GM18951 (cell line): Measurements from ENCODE around the gene DOCK6.

ENCODE experiments used
- POLR2A ChIP-seq: IDR thresholded peaks from 4 replicates; pipeline ENCODE4 v1.6.1; 2011; ENCODE audit warnings: mild to moderate bottlenecking; ENCODE audit not compliant: insufficient read length, insufficient read depth; ENCODE audit errors: extremely low read depth
- in situ Hi-C: fragments of 300-500 bp; cut with MboI; formaldehyde crosslinking; loops from one replicate; pipeline ENCODE4 v1.12.0; 2022; ENCODE audit warnings: low sequenced_read_pairs, mixed read lengths, inconsistent platforms; ENCODE audit not compliant: unreplicated experiment

Gene DOCK6

DNA sequence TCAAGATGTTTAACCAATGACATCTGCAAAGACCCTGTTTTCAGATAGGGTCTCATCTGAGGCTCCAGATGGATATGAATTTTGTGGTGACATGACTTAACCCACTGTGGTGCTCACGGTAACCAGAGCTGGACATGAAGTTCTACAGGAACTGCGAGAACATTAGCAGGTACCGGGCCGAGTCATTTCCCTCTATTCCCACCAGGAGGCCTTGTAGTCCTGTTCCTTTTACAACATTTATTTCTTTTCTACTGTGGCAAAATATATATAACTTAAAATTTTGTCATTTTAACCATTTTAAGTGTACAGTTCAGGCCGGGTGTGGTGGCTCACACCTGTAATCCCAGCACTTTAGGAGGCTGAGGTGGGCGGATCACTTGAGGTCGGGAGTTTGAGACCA is 26.0 kb upstream of the DOCK6 start:
- TF ChIP-seq POLR2A, result no peak
- in situ Hi-C loops, result no loop called here

DNA sequence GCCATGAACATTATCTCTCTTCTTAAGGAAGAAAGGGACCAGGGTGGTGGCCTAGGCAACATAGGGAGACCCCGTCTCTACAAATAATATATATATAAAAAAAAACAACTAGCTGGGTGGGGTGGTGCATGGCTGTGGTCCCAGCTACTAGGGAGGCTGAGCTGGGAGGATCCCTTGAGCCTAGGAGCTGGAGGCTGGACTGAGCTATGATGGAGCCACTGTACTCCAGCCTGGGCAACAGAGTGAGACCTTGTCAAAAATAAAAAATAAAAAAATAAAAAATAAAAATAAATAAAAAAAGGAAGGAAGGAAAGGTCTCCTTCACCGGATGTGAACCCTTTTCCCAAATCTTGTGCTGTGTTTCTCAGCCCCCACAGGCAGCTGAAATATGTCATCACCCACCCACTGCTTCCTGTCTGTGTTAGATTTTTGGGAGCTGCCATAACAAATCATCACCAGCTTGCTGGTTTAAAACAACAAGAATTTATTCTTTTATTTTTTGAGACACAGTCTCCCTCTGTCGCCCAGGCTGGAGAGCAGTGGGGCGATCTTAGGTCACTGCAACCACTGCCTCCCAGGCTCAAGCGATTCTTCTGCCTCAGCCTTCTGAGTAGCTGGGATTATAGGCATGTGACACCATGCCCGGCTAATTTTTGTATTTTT is 24.1 kb upstream of the DOCK6 start:
- in situ Hi-C loops, result no loop called here
- no peak for TF ChIP-seq POLR2A

DNA sequence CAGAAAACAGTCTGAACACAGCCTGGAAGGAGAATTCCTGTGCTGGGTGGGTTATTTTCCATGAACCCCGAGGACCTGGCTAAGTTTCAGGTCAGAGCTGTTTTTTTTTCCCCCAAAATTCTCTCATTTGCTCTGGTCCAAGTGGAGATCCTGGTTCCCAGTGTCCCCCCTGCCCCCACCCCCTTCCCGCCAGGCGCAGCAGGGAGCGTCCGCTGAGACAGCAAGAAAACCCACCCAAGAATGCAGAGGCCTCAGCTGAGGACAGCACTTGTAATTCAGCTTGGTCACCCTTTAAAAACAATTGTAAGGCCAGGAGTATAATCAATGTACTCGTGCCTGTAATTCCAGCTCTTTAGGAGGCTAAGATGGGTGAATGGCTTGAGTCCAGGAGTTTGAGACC is 22.2 kb upstream of the DOCK6 start:
- in situ Hi-C loops, result no loop called here
- no peak for TF ChIP-seq POLR2A

DNA sequence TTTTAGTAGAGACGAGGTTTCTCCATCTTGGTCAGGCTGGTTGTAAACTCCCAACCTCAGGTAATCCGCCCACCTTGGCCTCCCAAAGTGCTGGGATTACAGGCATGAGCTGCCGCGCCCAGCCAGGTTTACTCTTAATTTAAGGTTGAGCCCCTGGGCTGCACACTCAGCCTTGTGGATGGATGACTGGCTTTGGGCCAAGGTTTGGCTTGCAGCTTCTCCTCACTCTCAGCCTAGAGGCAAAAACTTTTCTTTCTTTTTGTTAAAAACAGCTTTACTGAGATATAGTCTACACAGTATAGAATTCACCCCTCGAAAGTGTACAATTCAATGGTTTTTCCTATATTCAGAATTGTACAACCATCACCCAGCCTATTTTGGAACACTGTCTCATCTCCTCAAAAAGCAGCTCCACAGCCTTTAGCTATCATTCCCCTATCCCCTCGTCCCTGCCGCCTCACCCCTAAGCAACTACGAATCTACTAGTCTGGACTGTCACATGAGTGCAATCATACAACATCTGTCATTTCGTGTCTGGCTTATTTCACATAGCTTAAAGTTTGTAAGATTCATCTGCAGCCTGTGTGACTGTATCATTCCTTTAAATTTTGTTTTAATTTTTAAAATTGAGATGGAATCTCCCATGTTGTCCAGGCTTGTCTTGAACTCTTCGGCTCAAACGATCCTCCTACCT is 19.2 kb upstream of the DOCK6 start:
- no peak for TF ChIP-seq POLR2A
- in situ Hi-C loops, result no loop called here

DNA sequence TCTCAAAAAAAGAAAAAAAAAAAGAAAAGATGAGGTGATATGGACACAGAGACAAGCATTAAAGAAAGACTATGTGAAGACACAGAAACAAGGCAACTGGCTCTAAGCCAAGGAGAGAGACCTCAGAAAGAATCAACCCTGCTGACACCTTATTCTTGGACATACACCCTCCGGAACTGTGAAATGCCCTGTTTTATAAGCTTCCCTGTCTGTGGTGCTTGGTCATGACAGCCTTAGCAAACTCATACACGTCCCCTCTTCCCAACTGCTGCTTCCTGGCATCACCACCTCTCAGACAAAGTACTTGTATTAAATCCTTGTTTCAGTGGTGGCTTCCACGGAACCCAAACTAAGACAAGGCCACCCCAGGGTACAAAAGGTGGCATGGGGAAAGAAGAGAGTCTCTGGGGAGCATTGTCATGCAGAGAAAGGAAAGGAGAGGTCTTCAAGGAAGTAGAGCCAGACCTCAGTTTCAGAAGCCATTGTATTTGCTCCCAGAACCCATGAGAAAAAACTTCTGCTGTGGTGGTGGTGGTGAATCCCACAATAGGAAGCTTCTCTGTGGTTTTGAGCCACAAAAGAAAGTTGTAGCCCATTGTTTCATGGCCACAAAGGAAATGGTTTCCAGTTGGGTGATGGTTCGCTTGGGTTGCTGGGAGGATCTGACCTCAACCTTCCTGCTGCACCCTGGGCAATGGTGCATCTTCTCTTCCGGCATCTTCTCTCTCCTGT is 17.3 kb upstream of the DOCK6 start:
- in situ Hi-C loops, result no loop called here
- TF ChIP-seq POLR2A, result no peak

DNA sequence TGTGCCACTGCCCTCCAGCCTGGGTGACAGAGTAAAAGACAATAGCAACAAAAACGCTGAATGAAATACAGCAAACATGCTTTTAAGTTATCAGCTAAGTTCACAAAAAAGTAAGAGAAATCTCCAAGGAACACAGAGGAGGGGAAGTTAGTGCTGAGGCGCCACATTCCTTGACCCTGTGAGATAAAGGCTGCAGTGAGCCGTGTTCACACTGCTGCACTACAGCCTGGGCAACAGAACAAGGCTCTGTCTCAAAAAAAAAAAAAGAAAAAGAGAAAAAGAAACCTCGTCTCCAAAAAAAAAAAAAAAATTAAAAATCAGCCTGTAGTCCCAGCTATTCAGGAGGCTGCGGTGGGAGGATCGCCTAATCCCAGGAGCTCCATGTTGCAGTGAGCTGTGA is 16.3 kb upstream of the DOCK6 start:
- TF ChIP-seq POLR2A, result no peak
- in situ Hi-C loops, result no loop called here

DNA sequence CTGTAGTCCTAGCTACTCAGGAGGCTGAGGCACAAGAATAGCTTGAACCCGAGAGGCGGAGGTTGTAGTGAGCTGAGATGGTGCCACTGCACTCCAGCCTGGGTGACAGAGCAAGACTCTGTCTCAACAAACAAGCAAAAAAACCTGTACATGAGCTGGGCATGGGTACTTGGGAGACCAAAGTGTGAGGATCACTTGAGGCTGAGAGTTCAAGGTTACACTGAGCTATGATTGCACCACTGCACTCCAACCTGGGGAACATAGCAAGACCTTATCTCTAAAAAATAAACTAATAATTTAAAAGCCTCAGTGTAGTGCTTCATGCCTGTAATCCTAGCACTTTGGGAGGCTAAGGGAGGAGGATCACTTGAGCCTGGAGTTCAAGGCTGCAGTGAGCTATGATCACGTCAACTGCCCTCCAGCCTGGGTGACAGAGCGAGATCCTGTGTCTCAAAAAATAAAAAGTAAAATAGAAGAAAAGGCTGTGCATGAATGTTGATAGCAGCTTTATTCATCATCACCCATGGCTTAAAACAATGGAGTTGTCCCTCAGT is 12.3 kb upstream of the DOCK6 start:
- in situ Hi-C loops, result no loop called here
- TF ChIP-seq POLR2A, result no peak

DNA sequence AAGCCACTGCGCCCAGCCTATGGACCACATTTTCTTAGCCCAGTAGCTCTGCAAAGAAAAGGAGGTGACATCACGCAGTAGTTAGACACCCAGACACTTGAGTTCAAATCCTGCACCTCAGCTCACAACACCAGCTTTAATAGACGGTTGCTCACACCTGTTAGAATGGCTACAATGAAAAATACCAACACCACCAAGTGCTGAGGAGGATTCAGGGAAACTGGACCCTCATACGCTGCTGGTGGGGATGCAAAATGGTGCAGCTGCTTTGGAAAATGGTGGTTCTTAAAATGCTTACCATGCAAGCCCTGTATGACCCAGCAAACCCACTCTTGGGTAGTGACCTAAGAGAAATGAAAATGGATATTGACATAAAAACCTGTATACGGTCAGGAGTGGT is 11.7 kb upstream of the DOCK6 start:
- in situ Hi-C loops, result no loop called here
- TF ChIP-seq POLR2A, result no peak

DNA sequence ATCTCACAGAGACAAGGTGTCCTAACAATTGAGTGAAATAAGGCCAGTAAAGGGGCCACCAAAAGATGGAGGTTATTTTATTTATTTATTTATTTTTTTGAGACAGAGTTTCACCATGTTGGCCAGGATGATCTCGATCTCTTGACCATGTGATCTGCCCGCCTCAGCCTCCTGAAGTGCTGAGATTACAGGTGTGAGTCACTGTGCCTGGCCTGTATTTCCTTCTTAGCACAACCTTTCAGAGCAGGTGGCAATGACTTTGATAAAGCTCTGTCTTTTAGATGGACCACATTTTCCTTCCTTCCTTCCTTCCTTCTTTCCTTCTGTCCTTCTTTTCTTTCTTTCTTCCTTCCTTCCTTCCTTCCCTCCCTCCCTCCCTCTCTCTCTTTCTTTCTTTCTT is 11.0 kb upstream of the DOCK6 start:
- TF ChIP-seq POLR2A, result no peak
- in situ Hi-C loops, result no loop called here

DNA sequence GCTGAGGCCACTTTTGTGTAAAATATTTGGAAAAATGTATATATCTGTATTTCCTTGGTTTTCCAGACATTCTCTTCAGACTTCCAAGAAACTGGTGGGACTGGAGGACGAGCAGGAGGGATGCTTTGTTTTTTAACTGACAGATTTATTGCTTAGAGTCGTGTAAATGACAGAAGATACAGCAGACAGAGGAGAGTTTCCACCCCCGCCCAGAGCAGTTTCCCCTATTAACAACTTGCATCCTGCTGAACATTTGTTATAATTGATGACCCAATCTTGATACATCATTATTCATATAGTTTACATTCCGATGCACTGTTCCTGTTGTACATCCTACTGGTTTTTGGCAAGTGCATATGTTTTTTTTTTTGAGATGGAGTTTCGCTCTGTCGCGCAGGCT is 7.1 kb upstream of the DOCK6 start:
- in situ Hi-C loops, result no loop called here
- no peak for TF ChIP-seq POLR2A

DNA sequence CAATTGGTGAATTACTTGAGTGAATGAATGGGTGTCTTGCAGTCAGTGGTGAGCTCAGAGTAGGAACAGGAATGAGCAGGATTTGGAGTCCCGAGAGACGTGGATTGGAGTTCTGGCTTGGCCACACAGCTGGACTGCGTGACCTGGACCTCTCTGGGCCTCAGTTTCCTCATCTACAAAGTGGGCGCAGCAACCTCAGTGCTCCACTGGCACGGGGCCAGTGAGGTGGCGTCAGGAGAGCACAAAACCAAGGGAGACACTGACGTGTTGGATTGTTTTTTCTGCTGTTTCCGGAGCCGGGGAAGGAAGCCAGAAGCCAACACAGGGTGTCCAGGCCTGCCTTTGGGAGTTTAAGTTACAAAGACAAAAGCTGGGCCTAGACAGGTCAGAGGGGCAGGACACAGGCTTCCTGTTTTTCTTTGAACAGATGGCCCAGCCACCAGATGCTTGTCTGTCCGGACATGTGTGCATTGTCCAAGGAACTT is 6.5 kb upstream of the DOCK6 start:
- in situ Hi-C loops, result no loop called here
- TF ChIP-seq POLR2A, result no peak

DNA sequence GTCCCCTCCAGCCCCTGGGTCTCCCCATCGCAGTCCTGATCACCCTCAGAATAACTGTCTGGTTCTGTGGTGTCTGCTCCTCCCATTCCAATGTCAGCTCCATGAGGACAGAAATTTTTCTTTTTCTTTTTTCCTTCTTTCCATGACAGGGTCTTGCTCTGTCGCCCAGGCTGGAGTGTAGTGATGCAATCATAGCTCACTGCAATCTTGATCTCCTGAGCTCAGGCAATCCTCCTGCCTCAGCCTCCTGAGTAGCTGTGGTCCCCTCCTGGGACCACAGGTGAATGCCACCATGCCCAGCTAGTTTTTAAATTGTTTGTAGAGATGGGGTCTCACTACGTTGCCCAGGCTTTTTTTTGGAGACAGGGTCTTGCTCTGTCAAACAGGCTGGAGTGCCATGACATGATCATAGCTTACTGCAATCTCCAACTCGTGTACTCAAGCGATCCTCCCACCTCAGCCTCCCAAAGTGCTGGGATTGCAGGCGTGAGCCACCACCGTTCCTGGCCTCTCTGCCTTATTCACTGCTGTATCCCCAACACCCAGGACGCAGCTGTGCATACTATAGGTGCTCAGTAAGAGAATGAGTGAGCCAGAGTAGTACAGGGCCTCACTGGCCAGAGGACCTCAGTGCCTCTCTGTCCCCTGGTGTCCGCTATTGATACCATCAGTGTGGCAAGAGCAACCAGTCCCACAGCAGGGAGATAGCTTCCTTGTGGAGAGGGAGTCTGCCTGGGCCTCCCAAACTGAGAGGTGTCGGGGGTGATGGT is 5.2 kb upstream of the DOCK6 start:
- in situ Hi-C loops, result no loop called here
- no peak for TF ChIP-seq POLR2A

DNA sequence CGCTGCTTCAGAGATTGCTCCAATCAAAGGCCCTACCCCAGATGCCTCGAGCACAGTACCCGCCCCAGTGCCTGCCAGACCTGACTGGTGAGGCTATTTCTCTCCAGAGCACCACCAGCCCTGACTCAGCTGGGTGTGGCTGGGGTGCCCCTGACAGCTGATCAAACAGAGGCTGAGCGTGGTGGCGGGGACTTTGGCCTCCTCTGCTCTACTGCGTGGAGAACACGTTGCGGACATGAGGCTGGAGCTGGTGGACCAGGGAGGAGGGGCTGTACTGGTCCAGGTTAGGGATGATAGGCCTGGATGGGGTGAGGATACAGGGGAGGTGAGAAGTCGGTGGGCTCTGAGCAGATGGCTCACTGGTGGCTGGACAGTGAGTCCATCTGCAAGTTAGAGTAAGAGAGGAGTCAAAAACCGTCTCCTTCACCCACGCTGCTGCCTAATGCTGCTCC is 3.5 kb upstream of the DOCK6 start:
- in situ Hi-C loops, result no loop called here
- TF ChIP-seq POLR2A, result no peak
